ENCODE measurements around the gene PDZRN4. TPM values are rescaled to one million over a fixed set of nuclear protein-coding genes. Genes with fewer than 3 reads are reported as not detected.
"Not testable (repeated sequence)": the region's sequence is repeated elsewhere in the genome, so short reads cannot be mapped to it uniquely, and the experiment has no call there.

PDZRN4 gene
- total and polyA plus RNA-seq, 3 donors from 2014 or later, result 7.7 to 11.3 (median 11.3) TPM

DNA sequence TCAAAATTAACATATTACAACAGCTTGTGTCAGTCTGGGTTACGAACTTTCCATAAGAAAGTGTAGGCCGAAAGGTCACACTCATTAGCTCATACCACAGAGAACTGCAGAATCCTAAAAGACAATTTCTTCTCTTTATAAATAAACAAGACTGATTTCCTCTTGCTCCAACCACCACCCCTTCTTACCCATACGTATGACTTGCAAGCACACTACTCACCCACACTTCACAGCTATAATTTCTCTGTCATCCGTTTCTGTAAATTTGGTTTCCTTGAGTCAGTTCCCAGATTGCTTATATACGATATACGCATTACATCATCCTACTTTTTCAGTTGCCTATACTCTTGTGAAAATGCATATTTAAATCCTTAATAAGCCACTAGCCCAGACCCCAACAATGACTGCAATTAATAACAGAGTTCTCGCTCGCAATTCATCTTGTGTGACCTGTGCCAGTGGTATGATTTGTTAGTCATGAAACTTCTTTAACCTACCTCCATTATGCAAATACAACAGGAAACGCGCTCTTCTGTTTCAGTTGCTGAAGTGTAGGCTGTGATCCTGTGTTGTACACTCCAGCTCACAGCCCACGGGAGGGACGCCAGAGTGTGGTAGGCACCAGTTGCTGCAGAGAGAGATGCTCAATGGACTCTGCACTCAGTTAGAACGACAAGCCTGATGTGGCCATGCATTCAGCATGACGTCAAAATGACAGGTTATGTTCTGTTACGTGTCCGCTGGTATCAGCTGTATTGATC lies 417.6 kb downstream of the PDZRN4 start:
- no peak overlapping the region for H3K4me3 ChIP-seq
- no peaks in the 10 kb centered on the region for H3K36me3 ChIP-seq (ENCODE audit: low read depth, missing control alignments)
- TF ChIP-seq, protein P1, sequence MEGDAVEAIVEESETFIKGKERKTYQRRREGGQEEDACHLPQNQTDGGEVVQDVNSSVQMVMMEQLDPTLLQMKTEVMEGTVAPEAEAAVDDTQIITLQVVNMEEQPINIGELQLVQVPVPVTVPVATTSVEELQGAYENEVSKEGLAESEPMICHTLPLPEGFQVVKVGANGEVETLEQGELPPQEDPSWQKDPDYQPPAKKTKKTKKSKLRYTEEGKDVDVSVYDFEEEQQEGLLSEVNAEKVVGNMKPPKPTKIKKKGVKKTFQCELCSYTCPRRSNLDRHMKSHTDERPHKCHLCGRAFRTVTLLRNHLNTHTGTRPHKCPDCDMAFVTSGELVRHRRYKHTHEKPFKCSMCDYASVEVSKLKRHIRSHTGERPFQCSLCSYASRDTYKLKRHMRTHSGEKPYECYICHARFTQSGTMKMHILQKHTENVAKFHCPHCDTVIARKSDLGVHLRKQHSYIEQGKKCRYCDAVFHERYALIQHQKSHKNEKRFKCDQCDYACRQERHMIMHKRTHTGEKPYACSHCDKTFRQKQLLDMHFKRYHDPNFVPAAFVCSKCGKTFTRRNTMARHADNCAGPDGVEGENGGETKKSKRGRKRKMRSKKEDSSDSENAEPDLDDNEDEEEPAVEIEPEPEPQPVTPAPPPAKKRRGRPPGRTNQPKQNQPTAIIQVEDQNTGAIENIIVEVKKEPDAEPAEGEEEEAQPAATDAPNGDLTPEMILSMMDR (IDR thresholded peaks at IDR 0.05), result no peak
- no peak for TF ChIP-seq POLR2A (IDR thresholded peaks at IDR 0.05)
- no peak for DNase-seq
- 77 to 78% methylated on average over 16 of the region's 16 CpGs for WGBS, 2 donors
- H3K27me3 ChIP-seq, result no peaks in the 10 kb centered on the region
- no peaks in the 10 kb centered on the region for H3K4me1 ChIP-seq
- H3K27ac ChIP-seq, result no peak overlapping the region
- intact Hi-C loops (cut with DNase I; ENCODE audit: low total_unique reads), result no loop called here
- H3K9me3 ChIP-seq, result no peaks in the 10 kb centered on the region

DNA sequence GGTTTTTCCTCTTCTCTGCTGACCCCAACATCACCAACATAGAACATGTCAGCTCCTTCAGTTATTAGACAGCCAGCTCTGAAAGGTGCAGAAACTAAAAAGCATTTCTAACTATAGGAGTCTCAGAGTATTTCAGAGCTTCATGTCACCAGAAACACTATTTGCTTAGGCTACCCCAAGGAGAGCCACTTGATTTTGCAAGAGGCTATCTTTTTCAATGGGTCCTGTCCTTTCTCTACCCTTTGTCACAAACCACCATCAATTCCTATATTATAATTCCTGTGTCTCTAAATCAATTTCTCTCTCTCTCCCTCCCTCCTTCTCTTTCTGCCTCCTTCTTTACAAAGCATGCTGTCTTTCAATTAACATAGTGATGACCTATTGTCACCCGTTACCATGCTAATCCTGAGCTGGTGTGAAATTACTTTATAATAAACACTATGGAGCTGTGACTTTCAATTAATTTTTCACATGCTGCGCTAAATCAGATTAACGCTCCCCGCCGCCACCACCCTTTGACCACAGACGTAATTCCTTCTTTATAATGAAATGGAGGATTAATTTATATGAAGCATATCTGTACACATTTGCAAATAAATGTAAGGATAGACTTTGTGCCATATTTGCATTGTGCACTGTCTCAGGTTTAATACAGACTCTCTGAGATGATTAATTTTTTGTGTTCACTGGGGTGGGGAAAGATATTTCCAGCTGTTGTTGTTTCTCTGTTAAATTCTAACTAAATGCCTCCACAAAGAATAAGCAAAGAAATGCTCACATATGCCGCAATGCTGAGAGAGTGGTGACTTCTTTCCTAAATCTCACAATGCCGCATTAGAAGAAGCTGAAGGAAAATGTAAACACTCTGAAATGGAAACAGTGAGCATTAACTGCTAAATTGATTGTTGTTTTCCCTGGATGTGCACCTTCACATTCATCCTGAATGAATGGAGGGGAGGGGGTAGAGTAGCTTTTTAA lies 418.6 kb downstream of the PDZRN4 start:
- Histone ChIP-seq H3K27me3 (no peaks in the 10 kb centered on the region), H3K36me3 (ENCODE audit: low read depth, missing control alignments) (no peaks in the 10 kb centered on the region), H3K9me3 (no peaks in the 10 kb centered on the region), H3K4me3 (no peak overlapping the region), H3K4me1 (no peaks in the 10 kb centered on the region), H3K27ac (no peak overlapping the region)
- no peak for DNase-seq
- no peak for TF ChIP-seq POLR2A (IDR thresholded peaks at IDR 0.05)
- TF ChIP-seq, protein P1 (IDR thresholded peaks at IDR 0.05), result no peak
- 80 to 83% methylated on average over 8 of the region's 8 CpGs for WGBS, 2 donors
- intact Hi-C loops (cut with DNase I; ENCODE audit: low total_unique reads), result no loop called here

DNA sequence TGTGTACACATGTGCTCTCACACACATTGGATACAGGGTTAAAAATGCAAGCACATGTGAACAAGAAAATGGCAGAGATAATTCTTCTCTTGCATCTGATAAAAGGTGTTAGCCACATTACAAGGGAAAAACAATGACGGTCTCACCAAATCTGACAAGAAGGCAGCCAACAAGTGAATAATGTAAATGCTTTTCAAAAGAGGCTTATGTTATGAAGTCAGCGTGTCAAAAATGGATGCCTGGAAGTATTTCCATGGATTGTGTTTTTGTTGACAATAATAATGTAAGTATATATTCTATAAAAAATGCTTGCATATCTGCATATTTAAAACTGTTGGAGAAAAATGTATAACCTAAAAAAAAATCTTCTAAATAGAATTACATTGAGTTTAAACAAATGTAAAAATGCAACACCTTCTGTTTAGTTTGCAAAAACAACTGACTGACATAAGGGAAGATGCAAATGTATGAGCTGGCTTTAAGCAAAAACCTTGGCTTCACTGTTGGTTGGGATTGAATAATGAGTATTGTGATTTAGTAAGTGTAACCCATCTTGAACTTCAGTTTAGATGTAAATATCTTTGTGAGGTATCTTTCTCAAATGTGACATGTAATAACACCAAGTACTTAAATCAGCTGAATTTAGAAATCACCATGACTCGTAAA lies 424.9 kb downstream of the PDZRN4 start:
- intact Hi-C loops (cut with DNase I; ENCODE audit: low total_unique reads), result no loop called here
- Histone ChIP-seq H3K9me3 (no peaks in the 10 kb centered on the region), H3K4me3 (no peak overlapping the region), H3K27me3 (no peaks in the 10 kb centered on the region), H3K36me3 (ENCODE audit: low read depth, missing control alignments) (no peaks in the 10 kb centered on the region), H3K4me1 (no peaks in the 10 kb centered on the region), H3K27ac (no peak overlapping the region)
- DNase-seq, result no peak
- WGBS, 2 donors, result 84 to 90% methylated on average over 3 of the region's 3 CpGs
- no peak for TF ChIP-seq POLR2A (IDR thresholded peaks at IDR 0.05)
- TF ChIP-seq, protein P1 (IDR thresholded peaks at IDR 0.05), result no peak

DNA sequence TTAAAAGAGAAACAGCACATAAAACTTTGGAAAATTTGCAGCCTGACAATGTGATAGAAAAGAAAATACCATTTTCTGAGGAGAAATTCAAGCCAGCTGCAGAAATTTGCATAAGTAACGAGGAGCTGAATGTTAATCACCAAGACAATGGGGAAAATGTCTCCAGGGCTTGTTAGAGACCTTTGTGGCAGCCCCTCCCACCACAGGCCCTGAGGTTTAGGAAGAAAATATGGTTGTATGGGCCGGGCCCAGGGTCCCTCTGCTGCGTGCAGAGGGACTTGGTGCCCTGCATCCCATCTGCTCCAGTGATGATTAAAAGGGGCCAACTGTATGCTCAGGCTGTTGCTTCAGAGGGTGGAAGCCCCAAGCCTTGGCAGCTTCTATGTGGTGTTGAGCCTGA lies 427.1 kb downstream of the PDZRN4 start:
- H3K27me3 ChIP-seq; H3K36me3 ChIP-seq (ENCODE audit: low read depth, missing control alignments); H3K27ac ChIP-seq; H3K4me1 ChIP-seq; H3K9me3 ChIP-seq; H3K4me3 ChIP-seq; DNase-seq; intact Hi-C loops (cut with DNase I; ENCODE audit: low total_unique reads): not testable (repeated sequence)
- 50 to 63% methylated on average over 2 to 3 of the region's 3 CpGs for WGBS, 2 donors

DNA sequence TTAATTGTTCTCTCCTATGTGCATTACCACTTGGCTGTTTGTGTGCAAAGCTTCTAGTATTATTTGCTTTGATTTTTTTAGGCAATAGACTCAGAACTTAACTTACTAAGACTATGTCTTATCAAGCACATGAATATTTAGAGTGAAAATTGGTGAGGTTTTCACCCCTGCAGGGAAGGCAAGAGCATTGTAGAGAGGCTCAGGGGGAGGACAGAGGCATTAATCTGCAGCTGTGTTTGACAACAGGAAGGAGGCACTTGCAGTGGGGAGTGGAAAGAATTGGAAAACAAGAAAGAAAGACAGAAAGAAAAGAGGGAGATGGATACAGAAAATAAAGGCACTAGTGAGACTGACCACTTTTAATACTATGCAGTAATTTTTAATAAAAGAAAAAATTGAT lies 431.6 kb downstream of the PDZRN4 start:
- intact Hi-C loops (cut with DNase I; ENCODE audit: low total_unique reads), result no loop called here
- Histone ChIP-seq H3K36me3 (ENCODE audit: low read depth, missing control alignments) (no peaks in the 10 kb centered on the region), H3K4me1 (no peaks in the 10 kb centered on the region), H3K9me3 (no peaks in the 10 kb centered on the region), H3K4me3 (no peak overlapping the region), H3K27ac (no peak overlapping the region), H3K27me3 (no peaks in the 10 kb centered on the region)
- no peak for TF ChIP-seq POLR2A (IDR thresholded peaks at IDR 0.05)
- TF ChIP-seq, protein P1 (IDR thresholded peaks at IDR 0.05), result no peak
- DNase-seq, result no peak
